Measurements from ENCODE around the gene ANO4. TPM values are rescaled to one million over a fixed set of nuclear protein-coding genes. Genes with fewer than 3 reads are reported as not detected.

Gene ANO4
- total RNA-seq, 2 experiments from 2014 or later, result not detected

- intact Hi-C loops (cut with micrococcal nuclease), result no loop called here
- DNase-seq (no peak), ATAC-seq (no peak)
- CTCF ChIA-PET, result no interaction called here
- Mint-ChIP-seq H3K27ac (no peak overlapping the region), H3K36me3 (ENCODE audit: low read depth) (no peaks in the 10 kb centered on the region), H3K27me3 (peaks cover 1% of the 10 kb centered on the region), H3K4me1 (ENCODE audit: low read depth) (no peaks in the 10 kb centered on the region), H3K4me3 (no peak overlapping the region), H3K9me3 (no peaks in the 10 kb centered on the region)
- POLR2A ChIA-PET, result no interaction called here
- TF ChIP-seq CTCF (IDR thresholded peaks at IDR 0.05), result no peak
Measured at GRCh38 chr12:100964028-100964427, 169.5 kb downstream of the ANO4 start.

GRCh38 chr12:100967189-100967588 lies 172.6 kb downstream of the ANO4 start:
- POLR2A ChIA-PET, result no interaction called here

DNA sequence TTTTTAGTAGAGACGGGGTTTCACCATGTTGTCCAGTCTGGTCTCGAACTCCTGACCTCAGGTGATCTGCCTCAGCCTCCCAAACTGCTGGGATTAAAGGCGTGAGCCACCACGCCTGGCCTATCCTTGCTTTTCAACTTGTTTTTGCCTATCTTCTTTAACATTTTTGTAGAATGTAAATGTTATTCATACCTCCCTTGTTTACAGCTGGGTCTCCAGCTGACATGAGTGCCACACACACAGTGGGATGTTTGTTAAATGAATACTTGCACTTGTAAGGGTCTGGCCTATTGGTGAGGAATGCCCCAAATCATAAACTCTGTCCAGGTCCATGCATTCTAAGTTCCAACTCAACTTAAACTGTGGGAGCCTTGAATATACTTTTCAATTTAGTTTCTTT lies 176.3 kb downstream of the ANO4 start:
- intact Hi-C loops (cut with micrococcal nuclease), result no loop called here
- TF ChIP-seq CTCF (IDR thresholded peaks at IDR 0.05), result no peak
- CTCF ChIA-PET, result no interaction called here
- DNase-seq (no peak), ATAC-seq (no peak)
- H3K4me1 Mint-ChIP-seq (ENCODE audit: low read depth), result no peaks in the 10 kb centered on the region
- no peak overlapping the region for H3K4me3 Mint-ChIP-seq
- no peaks in the 10 kb centered on the region for H3K27me3 Mint-ChIP-seq
- no peaks in the 10 kb centered on the region for H3K9me3 Mint-ChIP-seq
- no peaks in the 10 kb centered on the region for H3K36me3 Mint-ChIP-seq (ENCODE audit: low read depth)
- H3K27ac Mint-ChIP-seq, result no peak overlapping the region
- POLR2A ChIA-PET, result no interaction called here

More at GRCh38 chr12:100967189-100967588, 172.6 kb downstream of the ANO4 start:
- TF ChIP-seq CTCF (IDR thresholded peaks at IDR 0.05), result no peak
- H3K4me1 Mint-ChIP-seq (ENCODE audit: low read depth), result no peaks in the 10 kb centered on the region
- H3K27ac Mint-ChIP-seq, result no peak overlapping the region
- H3K4me3 Mint-ChIP-seq, result no peak overlapping the region
- no peaks in the 10 kb centered on the region for H3K9me3 Mint-ChIP-seq
- H3K27me3 Mint-ChIP-seq, result no peaks in the 10 kb centered on the region
- CTCF ChIA-PET, result no interaction called here
- ATAC-seq, result no peak
- H3K36me3 Mint-ChIP-seq (ENCODE audit: low read depth), result no peaks in the 10 kb centered on the region
- intact Hi-C loops (cut with micrococcal nuclease), result no loop called here
- no peak for DNase-seq

DNA sequence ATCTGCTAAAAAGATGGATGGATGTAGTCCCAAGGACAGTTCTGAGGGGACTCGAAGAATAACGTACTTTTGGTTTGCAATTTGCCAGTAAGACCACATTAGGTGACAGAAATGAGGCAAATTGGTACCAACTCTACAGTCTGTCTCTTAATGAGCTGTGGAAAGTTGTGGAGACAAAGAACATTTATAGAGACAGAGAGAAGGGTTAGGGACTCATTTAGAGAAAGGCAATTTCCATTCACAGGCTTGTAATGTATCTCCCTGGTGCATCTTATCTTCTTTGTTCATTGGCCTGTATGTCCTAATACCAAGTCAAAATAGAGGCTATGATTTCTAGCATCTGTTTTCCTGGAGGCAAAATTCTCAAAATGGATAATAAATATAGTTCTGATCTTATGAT lies 177.5 kb downstream of the ANO4 start:
- ChIA-PET CTCF (no interaction called here), POLR2A (no interaction called here)
- no peak for TF ChIP-seq CTCF (IDR thresholded peaks at IDR 0.05)
- no peaks in the 10 kb centered on the region for H3K36me3 Mint-ChIP-seq (ENCODE audit: low read depth)
- ATAC-seq (no peak), DNase-seq (no peak)
- H3K4me3 Mint-ChIP-seq, result no peak overlapping the region
- intact Hi-C loops (cut with micrococcal nuclease), result no loop called here
- no peak overlapping the region for H3K27ac Mint-ChIP-seq
- no peaks in the 10 kb centered on the region for H3K27me3 Mint-ChIP-seq
- no peaks in the 10 kb centered on the region for H3K9me3 Mint-ChIP-seq
- no peaks in the 10 kb centered on the region for H3K4me1 Mint-ChIP-seq (ENCODE audit: low read depth)

GRCh38 chr12:100974341-100974740 lies 179.8 kb downstream of the ANO4 start:
- H3K27ac Mint-ChIP-seq, result no peak overlapping the region
- CTCF ChIA-PET, result no interaction called here
- H3K4me1 Mint-ChIP-seq (ENCODE audit: low read depth), result no peaks in the 10 kb centered on the region
- no peak for ATAC-seq
- no peak for TF ChIP-seq CTCF (IDR thresholded peaks at IDR 0.05)
- no peak overlapping the region for H3K4me3 Mint-ChIP-seq
- DNase-seq, result no peak
- H3K9me3 Mint-ChIP-seq, result no peaks in the 10 kb centered on the region
- POLR2A ChIA-PET, result no interaction called here
- intact Hi-C loops (cut with micrococcal nuclease), result no loop called here
- H3K27me3 Mint-ChIP-seq, result no peaks in the 10 kb centered on the region
- no peaks in the 10 kb centered on the region for H3K36me3 Mint-ChIP-seq (ENCODE audit: low read depth)

Data from activated CD8-positive, alpha-beta T cell treated with anti-CD3 and anti-CD28 coated beads for 36 hours (primary cell).